KMS-11 (cell line): ENCODE data around the gene BCL7B.
"Not testable (repeated sequence)": the region's sequence is repeated elsewhere in the genome, so short reads cannot be mapped to it uniquely, and the experiment has no call there.

Experiments used
- H2AFZ ChIP-seq: fragments of 200-600 bp; sonication (generic); 2 replicates; pipeline ENCODE4 v1.6.1; 2016; ENCODE audit warnings: antibody characterized with exemption, mixed run types, low read depth
- H3K27ac ChIP-seq: fragments of 200-600 bp; sonication (generic); 2 replicates; pipeline ENCODE4 v1.6.1; 2016; ENCODE audit warnings: mild to moderate bottlenecking, mixed run types
- H3K27me3 ChIP-seq: fragments of 200-600 bp; sonication (generic); 2 replicates; pipeline ENCODE4 v1.6.1; 2017; ENCODE audit warnings: mild to moderate bottlenecking, low read depth, mixed run types, moderate library complexity; ENCODE audit not compliant: insufficient read depth
- H3K36me3 ChIP-seq: fragments of 200-600 bp; sonication (generic); 2 replicates; pipeline ENCODE4 v1.6.1; 2017; ENCODE audit warnings: mild to moderate bottlenecking, mixed run types; ENCODE audit not compliant: insufficient read depth
- H3K4me1 ChIP-seq: fragments of 200-600 bp; sonication (generic); 2 replicates; pipeline ENCODE4 v1.6.1; 2016; ENCODE audit warnings: mild to moderate bottlenecking, low read depth, mixed run types; ENCODE audit not compliant: poor library complexity, severe bottlenecking
- H3K4me2 ChIP-seq: fragments of 200-600 bp; sonication (generic); 2 replicates; pipeline ENCODE4 v1.7.0; 2016; ENCODE audit warnings: mild to moderate bottlenecking, mixed run types
- H3K4me3 ChIP-seq: fragments of 200-600 bp; sonication (generic); IDR thresholded peaks from 2 replicates; pipeline ENCODE4 v1.6.1; 2017; ENCODE audit warnings: low read depth, low read length, mixed read lengths; ENCODE audit not compliant: insufficient read depth
- H3K79me2 ChIP-seq: fragments of 200-600 bp; sonication (generic); 2 replicates; pipeline ENCODE4 v1.6.1; 2016; ENCODE audit warnings: low read depth, mixed run types; ENCODE audit not compliant: insufficient read depth
- H3K9ac ChIP-seq: fragments of 200-600 bp; sonication (generic); 2 replicates; pipeline ENCODE4 v1.6.1; 2016; ENCODE audit warnings: mild to moderate bottlenecking, mixed run types
- H4K20me1 ChIP-seq: fragments of 200-600 bp; sonication (generic); 2 replicates; pipeline ENCODE4 v1.6.1; 2016; ENCODE audit warnings: mild to moderate bottlenecking, mixed run types; ENCODE audit not compliant: insufficient read depth
- CTCF ChIP-seq: fragments of 200-600 bp; sonication (generic); conservative IDR thresholded peaks from 2 replicates; pipeline ENCODE4 v1.6.1; 2017; ENCODE audit warnings: low read depth, mild to moderate bottlenecking, antibody characterized with exemption, low read length, moderate library complexity, mixed read lengths

Gene BCL7B

GRCh38 chr7:73533742-73534141, 23.7 kb downstream of the BCL7B start:
- H3K4me2 ChIP-seq: no peak overlapping the region
- H4K20me1 ChIP-seq: no peaks in the 10 kb centered on the region
- H2AFZ ChIP-seq: no peak overlapping the region
- no peak overlapping the region for H3K27ac ChIP-seq
- H3K4me1 ChIP-seq: peaks cover 7% of the 10 kb centered on the region
- no peak overlapping the region for H3K4me3 ChIP-seq
- H3K36me3 ChIP-seq: peaks cover 17% of the 10 kb centered on the region; the same call in 1 of the 2 replicates
- no peak for TF ChIP-seq CTCF
- no peaks in the 10 kb centered on the region for H3K79me2 ChIP-seq
- no peak overlapping the region for H3K9ac ChIP-seq
- no peaks in the 10 kb centered on the region for H3K27me3 ChIP-seq

GRCh38 chr7:73532224-73532623, 25.3 kb downstream of the BCL7B start:
- peaks cover 6% of the 10 kb centered on the region; the same call in 1 of the 2 replicates for H3K36me3 ChIP-seq
- no peak overlapping the region for H3K4me3 ChIP-seq
- peaks cover 15% of the 10 kb centered on the region for H3K4me1 ChIP-seq
- H3K27ac ChIP-seq: no peak overlapping the region
- H3K79me2 ChIP-seq: no peaks in the 10 kb centered on the region
- no peak overlapping the region for H3K4me2 ChIP-seq
- TF ChIP-seq CTCF: no peak
- no peaks in the 10 kb centered on the region for H4K20me1 ChIP-seq
- H3K27me3 ChIP-seq: no peaks in the 10 kb centered on the region
- no peak overlapping the region for H3K9ac ChIP-seq
- H2AFZ ChIP-seq: no peak overlapping the region

GRCh38 chr7:73530800-73531199, 26.7 kb downstream of the BCL7B start:
- Histone ChIP-seq H3K36me3 (no peaks in the 10 kb centered on the region), H3K27ac (no peak overlapping the region), H3K4me2 (no peak overlapping the region), H3K9ac (no peak overlapping the region), H3K4me1 (peaks cover 30% of the 10 kb centered on the region), H4K20me1 (no peaks in the 10 kb centered on the region), H3K27me3 (no peaks in the 10 kb centered on the region), H2AFZ (no peak overlapping the region), H3K4me3 (no peak overlapping the region), H3K79me2 (no peaks in the 10 kb centered on the region)
- TF ChIP-seq CTCF: no peak

- TF ChIP-seq CTCF: no peak
- Histone ChIP-seq H3K4me1 (peaks cover 37% of the 10 kb centered on the region), H2AFZ (peak overlapping the region; percentile 39; the same call in 1 of the 2 replicates), H3K79me2 (no peaks in the 10 kb centered on the region), H3K27me3 (no peaks in the 10 kb centered on the region), H3K4me2 (peak overlapping the region; percentile 55), H3K9ac (peak overlapping the region; percentile 26; the same call in 1 of the 2 replicates), H3K27ac (peak overlapping the region; percentile 69), H3K36me3 (no peaks in the 10 kb centered on the region), H3K4me3 (no peak overlapping the region), H4K20me1 (no peaks in the 10 kb centered on the region)
Measured at GRCh38 chr7:73526896-73527821, 30.3 kb downstream of the BCL7B start.

- H3K4me3 ChIP-seq, H3K9ac ChIP-seq, H4K20me1 ChIP-seq, H2AFZ ChIP-seq, H3K4me2 ChIP-seq, H3K79me2 ChIP-seq, H3K36me3 ChIP-seq, H3K27me3 ChIP-seq: not testable (repeated sequence)
- H3K27ac ChIP-seq: 0 out of 2 replicates have a peak overlapping the region, but pooled peaks have one; percentile 10
- peaks cover 37% of the 10 kb centered on the region for H3K4me1 ChIP-seq
Measured at GRCh38 chr7:73526158-73526494, 31.4 kb downstream of the BCL7B start.
